ENCODE data around the gene RILPL2. TPM values are rescaled to one million over a fixed set of nuclear protein-coding genes. Genes with fewer than 3 reads are reported as not detected.
"Not testable (repeated sequence)": the region's sequence is repeated elsewhere in the genome, so short reads cannot be mapped to it uniquely, and the experiment has no call there.

The RILPL2 gene
- total and polyA plus RNA-seq, 9 of the 15 experiments (the other 6 are each of a cell fraction or from before 2014, with no cell fraction given): 0.61 to 5.8 (median 4.3) TPM

- not testable (repeated sequence) for TF ChIP-seq ATF1 (CRISPR knock-in tag; IDR thresholded peaks at IDR 0.05)
- TF ChIP-seq ATF1 (tag; IDR thresholded peaks at IDR 0.05) (peak; percentile 74), AFF1 (IDR thresholded peaks at IDR 0.05; ENCODE audit: low read depth in 1 of 2, partially characterized antibody in 2 of 2) (peak in 1 of 2 experiments; percentile 18), MECOM (CRISPR knock-in tag; IDR thresholded peaks at IDR 0.05) (0 out of 2 replicates have a peak, but pooled peaks have one; percentile 35), SMAD4 (CRISPR knock-in tag; conservative IDR thresholded peaks at IDR 0.05) (peak; percentile 44; the same call in 1 of the 2 replicates), SMARCA4 (IDR thresholded peaks at IDR 0.05) (0 out of 2 replicates have a peak, but pooled peaks have one; percentile 48), RBM25 (IDR thresholded peaks at IDR 0.05; ENCODE audit: low read depth, low read length, severe bottlenecking) (peak; percentile 20), THRB (CRISPR knock-in tag; conservative IDR thresholded peaks at IDR 0.05) (0 out of 2 replicates have a peak, but pooled peaks have one; percentile 12)
Measured at GRCh38 chr12:123385536-123385935, 50.9 kb downstream of the RILPL2 start (continued).

Measured in K562 (cell line).